ENCODE results near the gene ERICH4. TPM values are rescaled to one million over a fixed set of nuclear protein-coding genes. Genes with fewer than 3 reads are reported as not detected.

ERICH4 gene
- total and polyA plus RNA-seq, 9 of the 15 experiments (the other 6 are each of a cell fraction or from before 2014, with no cell fraction given) = not detected

GRCh38 chr19:41405776-41406175 is 37.2 kb upstream of the ERICH4 start (continued):
- TF ChIP-seq MBD1 (CRISPR knock-in tag; IDR thresholded peaks at IDR 0.05) = no peak
- TF ChIP-seq, protein P1, sequence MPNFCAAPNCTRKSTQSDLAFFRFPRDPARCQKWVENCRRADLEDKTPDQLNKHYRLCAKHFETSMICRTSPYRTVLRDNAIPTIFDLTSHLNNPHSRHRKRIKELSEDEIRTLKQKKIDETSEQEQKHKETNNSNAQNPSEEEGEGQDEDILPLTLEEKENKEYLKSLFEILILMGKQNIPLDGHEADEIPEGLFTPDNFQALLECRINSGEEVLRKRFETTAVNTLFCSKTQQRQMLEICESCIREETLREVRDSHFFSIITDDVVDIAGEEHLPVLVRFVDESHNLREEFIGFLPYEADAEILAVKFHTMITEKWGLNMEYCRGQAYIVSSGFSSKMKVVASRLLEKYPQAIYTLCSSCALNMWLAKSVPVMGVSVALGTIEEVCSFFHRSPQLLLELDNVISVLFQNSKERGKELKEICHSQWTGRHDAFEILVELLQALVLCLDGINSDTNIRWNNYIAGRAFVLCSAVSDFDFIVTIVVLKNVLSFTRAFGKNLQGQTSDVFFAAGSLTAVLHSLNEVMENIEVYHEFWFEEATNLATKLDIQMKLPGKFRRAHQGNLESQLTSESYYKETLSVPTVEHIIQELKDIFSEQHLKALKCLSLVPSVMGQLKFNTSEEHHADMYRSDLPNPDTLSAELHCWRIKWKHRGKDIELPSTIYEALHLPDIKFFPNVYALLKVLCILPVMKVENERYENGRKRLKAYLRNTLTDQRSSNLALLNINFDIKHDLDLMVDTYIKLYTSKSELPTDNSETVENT (CRISPR knock-in tag; IDR thresholded peaks at IDR 0.05) = no peak

DNA sequence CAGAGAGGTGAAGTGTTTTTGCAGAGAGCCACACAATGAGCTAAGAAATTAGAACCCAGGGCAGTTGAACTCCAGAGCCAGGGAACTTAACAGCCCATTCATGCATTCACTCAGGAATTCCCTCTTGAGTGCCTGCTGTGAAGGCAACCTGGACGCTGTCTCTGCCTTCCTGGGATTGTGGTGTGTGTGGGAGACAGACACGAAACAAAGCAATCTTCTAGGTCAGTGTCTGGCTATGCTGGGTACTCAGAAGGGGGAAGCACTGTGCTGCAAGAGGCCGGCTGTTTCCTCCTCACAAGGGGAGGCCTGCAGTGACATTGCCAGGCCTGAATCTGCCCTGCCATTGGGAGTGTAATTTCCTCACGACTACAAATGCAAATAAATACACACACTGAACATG is 35.7 kb upstream of the ERICH4 start:
- ATAC-seq (no peak), DNase-seq (ENCODE audit: extremely low read depth in 1 of 4, low spot score in 3 of 4) (no peak), FAIRE-seq (peak; percentile 48)
- intact Hi-C loops (cut with micrococcal nuclease) (no loop called here), in situ Hi-C loops (cut with MboI) (no loop called here)
- Histone ChIP-seq H3K9ac (ENCODE audit: insufficient read depth in 1 of 2, low read depth in 2 of 2, low read length in 2 of 2) (no peak overlapping the region; a peak in 1 of 4 replicates), H3K36me3 (ENCODE audit: control insufficient read depth, insufficient read depth, low read length) (peaks cover 8% of the 10 kb centered on the region; the same call in 1 of the 3 replicates), H3K79me2 (ENCODE audit: control insufficient read depth, insufficient read depth, low read length) (no peaks in the 10 kb centered on the region), H3K9me3 (replicated peaks; ENCODE audit: control insufficient read depth, insufficient read depth, low read depth, low read length) (no peaks in the 10 kb centered on the region), H4K20me1 (replicated peaks; ENCODE audit: control insufficient read depth, insufficient read depth, low read length) (no peaks in the 10 kb centered on the region), H3K27me3 (ENCODE audit: control insufficient read depth in 2 of 2, insufficient read depth in 2 of 2, low read length in 2 of 2) (no peaks in the 10 kb centered on the region), H3K9me1 (ENCODE audit: control insufficient read depth, insufficient read depth, low read length) (no peaks in the 10 kb centered on the region), H3K4me3 (no peak overlapping the region), H3K4me2 (ENCODE audit: insufficient read depth, low read length) (no peak overlapping the region), H2AFZ (ENCODE audit: low read depth, low read length) (no peak overlapping the region), H3K27ac (ENCODE audit: extremely low read depth, low read depth, low read length) (no peak overlapping the region), H3K4me1 (replicated peaks in 1 of 2; ENCODE audit: control insufficient read depth in 2 of 2, insufficient read depth in 2 of 2, low read length in 2 of 2) (peaks cover 7 to 12% of the 10 kb centered on the region in 2 experiments; a peak in 4 of 5 replicates)
- ChIA-PET POLR2A (interaction anchor here (1.0 to 2.4 kb wide), 6 partner anchors 9 to 33 kb away, joined by 3 to 12 read pairs (median 6); partner anchors contain the start of genes B3GNT8 and BCKDHA), CTCF (ENCODE audit: low intra/inter-chr PET ratio) (no interaction called here)
- 46% methylated on average over 3 of the region's 4 CpGs for WGBS (ENCODE audit: insufficient coverage, low coverage, missing lambda C conversion rate)
- no TSS peak for BruUV-seq (replicated peaks)
- TF ChIP-seq MAFF (IDR thresholded peaks at IDR 0.05; ENCODE audit: low read length) (no peak), HDAC8 (tag; IDR thresholded peaks at IDR 0.05) (no peak), NFATC3 (IDR thresholded peaks at IDR 0.05) (no peak), GABPA (tag; conservative IDR thresholded peaks at IDR 0.05; ENCODE audit: low read depth) (no peak), ZNF311 (CRISPR knock-in tag; IDR thresholded peaks at IDR 0.05) (no peak), GTF2A2 (tag; IDR thresholded peaks at IDR 0.05) (no peak), EP300 (IDR thresholded peaks at IDR 0.05; ENCODE audit: low read length) (no peak), ZNF79 (CRISPR knock-in tag; IDR thresholded peaks at IDR 0.05; ENCODE audit: low read depth) (no peak), ZNF76 (CRISPR knock-in tag; IDR thresholded peaks at IDR 0.05; ENCODE audit: borderline replicate concordance) (no peak), KDM5B (IDR thresholded peaks at IDR 0.05; ENCODE audit: insufficient replicate concordance, low read depth, low read length) (no peak), OTX1 (CRISPR knock-in tag; IDR thresholded peaks at IDR 0.05) (no peak), FOXA3 (CRISPR knock-in tag; conservative IDR thresholded peaks at IDR 0.05 in 1 of 2, IDR thresholded peaks at IDR 0.05 in 1 of 2) (no peak), FOXP1 (CRISPR knock-in tag; IDR thresholded peaks at IDR 0.05) (no peak)
- TF ChIP-seq, protein P2, sequence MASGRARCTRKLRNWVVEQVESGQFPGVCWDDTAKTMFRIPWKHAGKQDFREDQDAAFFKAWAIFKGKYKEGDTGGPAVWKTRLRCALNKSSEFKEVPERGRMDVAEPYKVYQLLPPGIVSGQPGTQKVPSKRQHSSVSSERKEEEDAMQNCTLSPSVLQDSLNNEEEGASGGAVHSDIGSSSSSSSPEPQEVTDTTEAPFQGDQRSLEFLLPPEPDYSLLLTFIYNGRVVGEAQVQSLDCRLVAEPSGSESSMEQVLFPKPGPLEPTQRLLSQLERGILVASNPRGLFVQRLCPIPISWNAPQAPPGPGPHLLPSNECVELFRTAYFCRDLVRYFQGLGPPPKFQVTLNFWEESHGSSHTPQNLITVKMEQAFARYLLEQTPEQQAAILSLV (tag; IDR thresholded peaks at IDR 0.05) = no peak
